H9 (cell line): Measurements from ENCODE around the gene WDR88. TPM values are rescaled to one million over a fixed set of nuclear protein-coding genes. Genes with fewer than 3 reads are reported as not detected.

Source experiments
- DNase-seq: peaks from one replicate; pipeline ENCODE4 v3.0.0-alpha.2; 2017
- H2AFZ ChIP-seq: one replicate; pipeline ENCODE4 v1.6.1; 2013; ENCODE audit warnings: mild to moderate bottlenecking, low read length, control low read depth, moderate library complexity
- H2AK5ac ChIP-seq: 2 replicates; pipeline ENCODE4 v1.6.1; 2013; ENCODE audit warnings: low read length, control low read depth, mixed read lengths; ENCODE audit not compliant: insufficient read length
- H2BK120ac ChIP-seq: one replicate; pipeline ENCODE4 v1.6.1; 2013; ENCODE audit warnings: low read depth, mild to moderate bottlenecking, low read length, control low read depth, inconsistent platforms; ENCODE audit not compliant: poor library complexity, severe bottlenecking
- H2BK12ac ChIP-seq: 2 replicates; pipeline ENCODE4 v1.6.1; 2013; ENCODE audit warnings: low read length, control low read depth, mixed read lengths, low read depth; ENCODE audit not compliant: insufficient read length
- H2BK15ac ChIP-seq: 2 replicates; pipeline ENCODE4 v1.6.1; 2013; ENCODE audit warnings: low read depth, low read length, control low read depth
- H2BK20ac ChIP-seq: one replicate; pipeline ENCODE4 v1.6.1; 2013; ENCODE audit warnings: low read depth, mild to moderate bottlenecking, low read length, control low read depth, inconsistent platforms; ENCODE audit not compliant: poor library complexity, severe bottlenecking
- H2BK5ac ChIP-seq: 2 replicates; pipeline ENCODE4 v1.6.1; 2013; ENCODE audit warnings: low read length, control low read depth, mixed read lengths; ENCODE audit not compliant: insufficient read length
- H3K14ac ChIP-seq: 2 replicates; pipeline ENCODE4 v1.6.1; 2013; ENCODE audit warnings: low read length, control low read depth; ENCODE audit not compliant: insufficient read depth
- H3K18ac ChIP-seq: 2 replicates; pipeline ENCODE4 v1.6.1; 2013; ENCODE audit warnings: low read depth, mild to moderate bottlenecking, mixed read lengths, low read length, control low read depth; ENCODE audit not compliant: insufficient read length
- H3K23ac ChIP-seq: 2 replicates; pipeline ENCODE4 v1.6.1; 2013; ENCODE audit warnings: low read length, control low read depth, mixed read lengths, low read depth; ENCODE audit not compliant: insufficient read length
- H3K23me2 ChIP-seq: 2 replicates; pipeline ENCODE4 v1.6.1; 2013; ENCODE audit warnings: low read depth, mild to moderate bottlenecking, mixed read lengths, low read length, control low read depth; ENCODE audit not compliant: insufficient read length, poor library complexity, severe bottlenecking
- H3K27ac ChIP-seq: 2 replicates; pipeline ENCODE4 v1.5.1; 2013; ENCODE audit warnings: low read length, control low read depth, mixed read lengths, low read depth; ENCODE audit not compliant: insufficient read length
- H3K27me3 ChIP-seq: 2 replicates; pipeline ENCODE4 v1.6.1; 2013; ENCODE audit warnings: low read length, control low read depth, inconsistent platforms; ENCODE audit not compliant: insufficient read depth
- H3K4ac ChIP-seq: 2 replicates; pipeline ENCODE4 v1.6.1; 2013; ENCODE audit warnings: low read depth, mild to moderate bottlenecking, control low read depth, inconsistent platforms, low read length, moderate library complexity
- H3K4me1 ChIP-seq: 2 replicates; pipeline ENCODE4 v1.6.1; 2013; ENCODE audit warnings: low read length, control low read depth, inconsistent platforms; ENCODE audit not compliant: insufficient read depth
- H3K4me2 ChIP-seq: 2 replicates; pipeline ENCODE4 v1.6.1; 2013; ENCODE audit warnings: low read length, control low read depth, mixed read lengths; ENCODE audit not compliant: insufficient read length, insufficient read depth
- H3K56ac ChIP-seq: 2 replicates; pipeline ENCODE4 v1.6.1; 2013; ENCODE audit warnings: low read depth, mild to moderate bottlenecking, mixed read lengths, low read length, control low read depth; ENCODE audit not compliant: insufficient read length
- H3K79me1 ChIP-seq: 2 replicates; pipeline ENCODE4 v1.6.1; 2013; ENCODE audit warnings: low read depth, mild to moderate bottlenecking, moderate library complexity, low read length, control low read depth, inconsistent platforms; ENCODE audit not compliant: insufficient read depth, poor library complexity, severe bottlenecking
- H3K79me2 ChIP-seq: 2 replicates; pipeline ENCODE4 v1.6.1; 2013; ENCODE audit warnings: low read length, control low read depth, inconsistent platforms; ENCODE audit not compliant: insufficient read depth
- H3K9ac ChIP-seq: 2 replicates; pipeline ENCODE4 v1.6.1; 2013; ENCODE audit warnings: low read length, control low read depth, mixed read lengths; ENCODE audit not compliant: insufficient read length; ENCODE audit errors: extremely low read depth
- H3K9me3 ChIP-seq: one replicate; pipeline ENCODE4 v1.6.1; 2013; ENCODE audit warnings: low read depth, low read length, inconsistent platforms; ENCODE audit not compliant: control insufficient read depth
- H3T11ph ChIP-seq: one replicate; pipeline ENCODE4 v1.6.1; 2013; ENCODE audit warnings: mild to moderate bottlenecking, low read length, control low read depth, inconsistent platforms
- H4K20me1 ChIP-seq: one replicate; pipeline ENCODE4 v1.6.1; 2013; ENCODE audit not compliant: control insufficient read depth, insufficient read length, insufficient read depth
- H4K5ac ChIP-seq: 2 replicates; pipeline ENCODE4 v1.6.1; 2013; ENCODE audit warnings: low read depth, mild to moderate bottlenecking, mixed read lengths, low read length, control low read depth; ENCODE audit not compliant: insufficient read length
- H4K8ac ChIP-seq: replicated peaks from 2 replicates; pipeline ENCODE4 v1.6.1; 2013; ENCODE audit warnings: low read length, control low read depth, mixed read lengths, low read depth; ENCODE audit not compliant: insufficient read length
- H4K91ac ChIP-seq: 2 replicates; pipeline ENCODE4 v1.6.1; 2013; ENCODE audit warnings: low read depth, mild to moderate bottlenecking, moderate library complexity, mixed read lengths, low read length, control low read depth; ENCODE audit not compliant: insufficient read length
- H3K27ac Mint-ChIP-seq, 3 experiments: 2 replicates in 2 of 3; 3 replicates in 1 of 3; pipeline ENCODE4 v1.8.0; 2020 to 2021; ENCODE audit warnings: mixed read lengths in 3 of 3, mild to moderate bottlenecking in 1 of 3, moderate library complexity in 1 of 3
- H3K27me3 Mint-ChIP-seq: 2 replicates; pipeline ENCODE4 v1.8.0; 2021; ENCODE audit warnings: low read depth, mild to moderate bottlenecking, moderate library complexity, mixed read lengths
- H3K36me3 Mint-ChIP-seq, 3 experiments: 2 replicates in 2 of 3; 3 replicates in 1 of 3; pipeline ENCODE4 v1.8.0; 2020 to 2021; ENCODE audit warnings: low read depth in 3 of 3, mixed read lengths in 3 of 3; ENCODE audit not compliant: insufficient read depth in 1 of 3
- H3K4me1 Mint-ChIP-seq, 2 experiments: 2 replicates each; pipeline ENCODE4 v1.8.0; 2020; ENCODE audit warnings: mixed read lengths in 2 of 2
- H3K4me3 Mint-ChIP-seq, 2 experiments: 2 replicates in 1 of 2; 3 replicates in 1 of 2; pipeline ENCODE4 v1.8.0; 2020 to 2021; ENCODE audit warnings: mild to moderate bottlenecking in 2 of 2, mixed read lengths in 2 of 2, moderate library complexity in 1 of 2
- H3K9me3 Mint-ChIP-seq, 2 experiments: 2 replicates in 1 of 2; 3 replicates in 1 of 2; pipeline ENCODE4 v1.8.0; 2020; ENCODE audit warnings: mild to moderate bottlenecking in 2 of 2, mixed read lengths in 2 of 2, moderate library complexity in 1 of 2
- CTCF ChIP-seq: fragments of 200-600 bp; sonication (generic); conservative IDR thresholded peaks from 3 replicates; pipeline ENCODE4 v1.8.0; 2021; ENCODE audit warnings: antibody characterized with exemption, mild to moderate bottlenecking
- WGBS: extraction: QIAGEN DNeasy Blood & Tissue Kit; methylation state at CpG from one replicate; pipeline ENCODE4 v1.1.7; 2013; ENCODE audit warnings: missing lambda C conversion rate, low lambda C conversion rate, mixed read lengths; ENCODE audit not compliant: insufficient read length; ENCODE audit errors: extremely low coverage; 5-methylcytosine and 5-hydroxymethylcytosine counted together
- total RNA-seq: library from RNA; stranded (reverse); gene quantifications from 2 replicates; pipeline ENCODE4 v1.2.1, GENCODE V29; 2021

The WDR88 gene
- total RNA-seq, 1 experiment from 2014 or later, result not detected

GRCh38 chr19:33191501-33191900 lies 59.6 kb downstream of the WDR88 start:
- H3K4me1 Mint-ChIP-seq, result peaks cover 9 to 10% of the 10 kb centered on the region in 2 experiments
- no CpG with 5 or more reads among the region's 6 CpGs for WGBS
- peaks cover 43% of the 10 kb centered on the region for H3K27me3 Mint-ChIP-seq
- no peaks in the 10 kb centered on the region for H4K20me1 ChIP-seq
- H3K4me2 ChIP-seq, result no peak overlapping the region
- no peak overlapping the region for H3K4me3 Mint-ChIP-seq
- H2BK5ac ChIP-seq, result no peak overlapping the region
- H3K36me3 Mint-ChIP-seq, result no peaks in the 10 kb centered on the region
- no peak overlapping the region for H2AK5ac ChIP-seq
- H3K9me3 ChIP-seq, result no peaks in the 10 kb centered on the region
- H2BK120ac ChIP-seq, result no peak overlapping the region
- H2BK12ac ChIP-seq, result no peak overlapping the region
- no peaks in the 10 kb centered on the region; the same call in 1 of the 2 replicates for H3K27me3 ChIP-seq
- H3K27ac ChIP-seq, result no peak overlapping the region
- TF ChIP-seq CTCF, result no peak
- H3K79me2 ChIP-seq, result no peaks in the 10 kb centered on the region
- no peak for DNase-seq
- H3K23me2 ChIP-seq, result no peaks in the 10 kb centered on the region
- no peak overlapping the region for H4K8ac ChIP-seq
- no peak overlapping the region for H3K23ac ChIP-seq
- no peak overlapping the region for H3K27ac Mint-ChIP-seq
- no peak overlapping the region for H3K9ac ChIP-seq
- H3K14ac ChIP-seq, result no peak overlapping the region
- no peak overlapping the region for H3K18ac ChIP-seq
- no peaks in the 10 kb centered on the region for H3K4me1 ChIP-seq
- no peak overlapping the region for H4K91ac ChIP-seq
- H3K9me3 Mint-ChIP-seq, result peaks cover 0 to 1% of the 10 kb centered on the region in 2 experiments; a peak in 2 of 5 replicates
- no peak overlapping the region for H2BK20ac ChIP-seq
- no peak overlapping the region for H2AFZ ChIP-seq
- no peak overlapping the region for H3T11ph ChIP-seq
- H4K5ac ChIP-seq, result no peak overlapping the region
- no peaks in the 10 kb centered on the region for H3K79me1 ChIP-seq
- no peak overlapping the region for H3K56ac ChIP-seq
- H3K4ac ChIP-seq, result no peak overlapping the region
- no peak overlapping the region for H2BK15ac ChIP-seq
